ENCODE results near the gene FRG1. TPM values are rescaled to one million over a fixed set of nuclear protein-coding genes. Genes with fewer than 3 reads are reported as not detected.

The FRG1 gene
- 110 and 131 TPM in 2 replicates for polyA plus RNA-seq

DNA sequence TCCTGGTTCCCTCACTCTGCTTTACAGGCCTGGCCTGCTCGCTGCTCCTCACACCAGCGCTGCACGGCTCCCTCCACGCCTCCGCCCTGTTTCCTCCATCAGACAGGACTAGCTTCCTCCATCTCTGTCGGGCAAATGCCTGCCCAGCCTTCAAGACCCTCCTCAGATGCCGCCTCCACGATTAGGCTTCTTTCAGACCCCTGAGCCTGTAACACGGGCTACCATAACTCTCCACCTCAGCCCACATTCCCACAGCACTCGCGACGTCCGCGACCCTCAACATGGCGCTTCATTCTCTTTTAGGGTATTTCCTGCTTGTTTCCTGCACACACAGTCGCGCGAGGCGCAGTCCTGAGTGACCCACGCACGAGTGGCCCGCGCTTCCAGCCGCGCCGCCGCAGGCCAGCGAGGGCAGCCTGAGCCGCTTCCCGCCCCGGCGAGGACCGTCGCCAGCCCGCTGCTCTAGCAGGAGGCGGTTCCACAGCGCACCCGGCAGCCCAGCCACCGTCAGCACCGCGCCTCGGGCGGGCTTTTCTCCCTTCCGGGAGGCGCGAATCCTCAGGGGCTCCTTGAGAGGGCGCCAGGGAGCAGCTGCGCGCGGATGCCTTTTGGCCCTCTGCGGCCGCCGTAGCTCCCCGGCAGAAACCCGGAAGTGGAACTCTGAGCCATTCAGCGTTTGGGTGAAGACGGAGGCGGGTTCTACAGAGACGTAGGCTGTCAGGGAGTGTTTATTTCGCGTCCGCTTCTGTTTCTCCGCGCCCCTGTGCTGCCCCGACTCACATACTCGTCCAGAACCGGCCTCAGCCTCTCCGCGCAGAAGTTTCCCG is at the start of gene FRG1:
TSS of gene FRG1 (plus strand) at position 695 of the 827 bp plus-strand sequence. CDS start 138 bp downstream, outside the sequence.

Other genes with a start within 250 kb of the FRG1 start
- gene FRG2, start 86.4 kb downstream of the FRG1 start, polyA plus RNA-seq: not detected in 2 replicates
- not detected in 2 replicates for gene DBET, start 123.6 kb downstream of the FRG1 start, polyA plus RNA-seq
- not detected in 2 replicates for gene DUX4, start 232.9 kb downstream of the FRG1 start, polyA plus RNA-seq

Measured in Purkinje cell (primary cell).